ENCODE data around the gene WNT9B. TPM values are rescaled to one million over a fixed set of nuclear protein-coding genes. Genes with fewer than 3 reads are reported as not detected.

The WNT9B gene
- total and polyA plus RNA-seq, 12 donors, result 0.18 to 2.4 (median 0.35) TPM

DNA sequence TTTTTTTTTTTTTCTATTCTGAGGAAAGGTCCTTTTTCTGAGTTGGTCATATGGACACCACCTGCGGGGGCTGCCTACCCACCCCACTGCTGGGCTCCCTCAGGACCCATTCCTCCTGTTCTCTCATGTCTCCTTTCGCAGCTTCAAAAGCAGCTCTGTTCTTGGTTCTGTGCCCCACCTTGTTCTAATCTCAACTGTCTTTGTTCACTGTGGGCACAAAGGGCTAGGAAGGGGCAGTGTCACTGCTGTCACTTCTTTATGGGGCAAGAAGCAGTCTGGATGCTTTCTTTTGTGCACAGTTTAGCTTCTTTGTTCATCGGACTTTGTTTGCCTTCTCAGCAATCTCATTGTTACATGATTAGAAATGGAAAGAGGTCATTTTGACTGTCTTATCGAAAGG lies 78.7 kb downstream of the WNT9B start:
- intact Hi-C loops (cut with DNase I), result loop anchor here in 1 of 10 donors (5.0 kb wide), 1 partner anchor 83 kb away; no protein-coding TSS in a partner anchor
- no peak overlapping the region for H3K4me3 ChIP-seq
- H3K9me3 ChIP-seq, result no peaks in the 10 kb centered on the region
- peaks cover 3 to 46% (median 30%) of the 10 kb centered on the region in 9 donors for H3K4me1 ChIP-seq
- no peaks in the 10 kb centered on the region for H3K27me3 ChIP-seq
- TF ChIP-seq, protein P1, sequence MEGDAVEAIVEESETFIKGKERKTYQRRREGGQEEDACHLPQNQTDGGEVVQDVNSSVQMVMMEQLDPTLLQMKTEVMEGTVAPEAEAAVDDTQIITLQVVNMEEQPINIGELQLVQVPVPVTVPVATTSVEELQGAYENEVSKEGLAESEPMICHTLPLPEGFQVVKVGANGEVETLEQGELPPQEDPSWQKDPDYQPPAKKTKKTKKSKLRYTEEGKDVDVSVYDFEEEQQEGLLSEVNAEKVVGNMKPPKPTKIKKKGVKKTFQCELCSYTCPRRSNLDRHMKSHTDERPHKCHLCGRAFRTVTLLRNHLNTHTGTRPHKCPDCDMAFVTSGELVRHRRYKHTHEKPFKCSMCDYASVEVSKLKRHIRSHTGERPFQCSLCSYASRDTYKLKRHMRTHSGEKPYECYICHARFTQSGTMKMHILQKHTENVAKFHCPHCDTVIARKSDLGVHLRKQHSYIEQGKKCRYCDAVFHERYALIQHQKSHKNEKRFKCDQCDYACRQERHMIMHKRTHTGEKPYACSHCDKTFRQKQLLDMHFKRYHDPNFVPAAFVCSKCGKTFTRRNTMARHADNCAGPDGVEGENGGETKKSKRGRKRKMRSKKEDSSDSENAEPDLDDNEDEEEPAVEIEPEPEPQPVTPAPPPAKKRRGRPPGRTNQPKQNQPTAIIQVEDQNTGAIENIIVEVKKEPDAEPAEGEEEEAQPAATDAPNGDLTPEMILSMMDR (IDR thresholded peaks at IDR 0.05), result no peak
- ATAC-seq, result no peak
- peaks cover 0 to 64% (median 52%) of the 10 kb centered on the region in 9 donors for H3K36me3 ChIP-seq
- H3K27ac ChIP-seq, result no peak overlapping the region
- no peak for DNase-seq
- 91 to 92% methylated on average over 4 of the region's 4 CpGs for WGBS, 2 donors

DNA sequence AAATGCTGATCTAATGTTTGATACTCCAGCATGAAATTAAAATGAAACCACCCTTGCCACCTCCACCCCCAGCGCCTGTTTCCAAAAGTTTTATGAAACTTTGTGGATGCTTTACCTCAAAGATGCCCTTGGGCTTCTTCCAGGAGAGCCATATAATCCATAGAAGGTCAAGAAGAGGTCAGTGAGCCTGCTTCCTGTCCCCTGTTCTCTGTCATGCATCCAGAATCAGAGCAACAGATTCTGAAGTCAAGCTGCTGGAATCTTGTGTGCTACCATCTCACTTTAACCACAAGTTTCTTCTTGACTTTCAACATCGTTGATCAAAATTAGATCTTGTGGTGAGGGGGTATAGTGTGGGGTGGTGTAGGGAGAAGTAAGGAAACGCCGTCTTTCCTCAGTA lies 80.2 kb downstream of the WNT9B start:
- 89 to 94% methylated on average over 4 of the region's 4 CpGs for WGBS, 2 donors
- Histone ChIP-seq H3K9me3 (no peaks in the 10 kb centered on the region), H3K36me3 (peaks cover 0 to 80% (median 66%) of the 10 kb centered on the region in 9 donors), H3K4me3 (no peak overlapping the region), H3K27me3 (no peaks in the 10 kb centered on the region), H3K4me1 (peaks cover 0 to 41% (median 21%) of the 10 kb centered on the region in 9 donors), H3K27ac (no peak overlapping the region)
- intact Hi-C loops (cut with DNase I), result loop anchor here in 1 of 10 donors (5.0 kb wide), 1 partner anchor 84 kb away; no protein-coding TSS in a partner anchor
- TF ChIP-seq, protein P1 (IDR thresholded peaks at IDR 0.05), result no peak
- DNase-seq (no peak), ATAC-seq (no peak)

DNA sequence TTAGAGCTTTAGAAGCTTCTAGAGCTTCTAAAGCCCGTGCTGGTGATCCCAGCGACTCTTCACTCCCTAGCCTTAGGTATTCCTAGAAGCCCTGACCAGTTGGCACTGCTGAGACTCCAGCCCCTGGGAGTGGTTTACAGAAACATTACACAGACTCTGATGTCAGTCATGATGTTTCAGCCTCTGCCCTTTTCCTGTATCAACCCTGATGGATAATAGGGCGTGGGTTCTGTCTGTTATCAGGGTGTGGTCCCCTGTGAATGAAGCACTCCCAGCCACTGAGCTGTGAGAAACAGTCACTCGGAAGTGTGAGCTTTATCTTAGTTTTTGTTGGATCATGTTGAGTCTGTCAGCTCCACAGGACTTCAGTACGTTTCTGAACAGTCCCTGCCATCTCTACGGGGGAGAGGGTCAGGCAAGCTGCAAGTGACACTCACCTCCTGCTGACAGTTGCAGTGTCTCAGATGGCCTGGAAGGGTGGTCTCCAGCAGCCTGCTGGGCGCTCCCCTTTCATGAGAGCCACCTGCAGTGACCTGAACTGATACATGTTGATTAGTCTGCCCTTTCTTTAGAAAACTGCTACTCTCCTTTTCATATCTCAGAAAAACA lies 84.4 kb downstream of the WNT9B start:
- DNase-seq, result peak in 1 of 2 donors; percentile 30
- Histone ChIP-seq H3K27ac (peak overlapping the region in 6 of 10 donors; percentile 19 to 63 (median 36)), H3K4me3 (no peak overlapping the region), H3K9me3 (no peaks in the 10 kb centered on the region), H3K4me1 (peaks cover 0 to 13% (median 0%) of the 10 kb centered on the region in 9 donors), H3K27me3 (no peaks in the 10 kb centered on the region), H3K36me3 (peaks cover 0 to 100% (median 87%) of the 10 kb centered on the region in 9 donors)
- intact Hi-C loops (cut with DNase I), result loop anchor here in 2 of 10 donors (5.0 kb wide), 2 partner anchors 83 to 93 kb away; partner anchors contain the start of gene WNT9B (in 1 of the 2)
- TF ChIP-seq, protein P1 (IDR thresholded peaks at IDR 0.05), result no peak
- 42 to 43% methylated on average over 7 of the region's 7 CpGs for WGBS, 2 donors
- ATAC-seq, result peak; percentile 58 to 92 (median 80)

Other genes with a start within 250 kb of the WNT9B start
- 1 to 10 TPM in 6 of 10 donors, under 1 TPM in 4; 0.83 to 3.7 (median 1.5) TPM for gene WNT3, start 32.9 kb upstream of the WNT9B start, total RNA-seq
- gene WNT3, start 32.9 kb upstream of the WNT9B start, polyA plus RNA-seq, result under 1 TPM; 0.66 to 0.72 TPM
- 10 to 100 TPM; 33.3 to 47.3 (median 40.0) TPM for gene GOSR2, start 71.6 kb downstream of the WNT9B start, total RNA-seq
- gene GOSR2, start 71.6 kb downstream of the WNT9B start, polyA plus RNA-seq, result 10 to 100 TPM; 20.3 to 44.4 TPM
- under 1 TPM in 1 of 10 donors, not detected in 9; 0.37 TPM for gene RPRML, start 127.7 kb downstream of the WNT9B start, total RNA-seq
- gene RPRML, start 127.7 kb downstream of the WNT9B start, polyA plus RNA-seq, result under 1 TPM in 1 of 2 donors, not detected in 1; 0.38 TPM

All from heart right ventricle (tissue), 16 donors.